HG03103 (cell line): Measurements from ENCODE around the gene ITIH4.
"Not testable (repeated sequence)": the region's sequence is repeated elsewhere in the genome, so short reads cannot be mapped to it uniquely, and the experiment has no call there.

ENCODE experiments used
- ATAC-seq: cut with Tn5 transposase; IDR thresholded peaks from one replicate; pipeline ENCODE4 v1.9.1; 2021; ENCODE audit warnings: low read depth; ENCODE audit not compliant: unreplicated experiment

Gene ITIH4

DNA sequence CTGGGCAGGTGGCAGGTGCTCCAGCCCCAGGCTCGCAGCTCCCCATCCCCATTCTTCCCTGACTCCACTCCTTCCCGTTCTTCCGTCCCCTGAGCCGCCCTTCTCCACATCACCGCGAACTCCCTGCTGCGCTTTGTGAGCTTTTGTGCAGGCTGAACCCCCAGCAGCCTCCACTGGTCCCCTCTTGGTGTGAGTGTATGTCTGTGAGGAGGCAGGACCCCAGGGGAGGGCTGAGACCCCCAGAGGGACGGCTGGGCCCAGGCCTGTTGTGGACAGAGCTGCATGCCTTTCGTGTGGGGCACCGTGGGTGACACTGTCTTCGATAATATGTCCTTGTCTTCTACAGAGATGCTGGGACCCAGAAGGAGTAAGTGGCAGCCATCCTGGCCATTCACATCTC, 43.2 kb downstream of the ITIH4 start:
- ATAC-seq = no peak

DNA sequence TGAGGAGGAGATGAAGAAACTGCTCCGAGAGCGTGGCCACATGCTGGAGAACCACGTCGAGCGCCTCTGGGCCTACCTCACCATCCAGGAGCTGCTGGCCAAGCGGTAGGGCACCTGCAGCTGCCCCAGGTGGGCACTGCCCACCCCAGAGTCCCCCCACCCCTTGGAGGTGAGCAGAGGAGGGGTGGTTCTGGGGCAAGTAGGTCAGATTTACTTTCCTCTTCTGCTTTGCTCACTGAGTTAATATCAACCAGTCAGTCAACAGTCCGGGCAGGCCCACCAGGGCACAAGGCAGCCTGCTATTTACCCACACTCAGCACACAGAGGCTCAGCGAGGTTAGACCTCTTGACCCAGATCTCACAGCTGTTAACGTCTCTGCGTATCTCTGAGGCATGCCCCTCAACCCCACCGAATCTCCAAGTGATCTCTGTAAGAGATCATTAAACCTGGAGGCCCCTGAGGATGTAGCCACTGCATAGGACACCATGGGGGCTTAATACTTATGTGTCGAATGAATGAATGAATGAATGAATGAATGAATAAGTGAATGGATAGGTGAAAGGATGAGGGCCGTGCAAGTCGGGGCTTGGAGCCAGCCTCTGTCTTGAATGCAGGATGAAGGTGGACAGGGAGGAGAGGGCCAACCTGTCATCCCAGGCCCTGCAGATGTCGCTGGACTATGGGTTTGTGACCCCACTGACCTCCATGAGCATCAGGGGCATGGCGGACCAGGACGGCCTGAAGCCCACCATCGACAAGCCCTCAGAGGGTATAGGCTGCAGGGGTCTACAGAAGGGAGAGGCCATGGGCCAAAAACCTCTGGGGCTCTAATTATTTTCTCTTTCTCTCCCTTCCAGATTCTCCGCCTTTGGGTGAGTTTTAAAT, 43.9 kb downstream of the ITIH4 start:
- ATAC-seq = no peak

DNA sequence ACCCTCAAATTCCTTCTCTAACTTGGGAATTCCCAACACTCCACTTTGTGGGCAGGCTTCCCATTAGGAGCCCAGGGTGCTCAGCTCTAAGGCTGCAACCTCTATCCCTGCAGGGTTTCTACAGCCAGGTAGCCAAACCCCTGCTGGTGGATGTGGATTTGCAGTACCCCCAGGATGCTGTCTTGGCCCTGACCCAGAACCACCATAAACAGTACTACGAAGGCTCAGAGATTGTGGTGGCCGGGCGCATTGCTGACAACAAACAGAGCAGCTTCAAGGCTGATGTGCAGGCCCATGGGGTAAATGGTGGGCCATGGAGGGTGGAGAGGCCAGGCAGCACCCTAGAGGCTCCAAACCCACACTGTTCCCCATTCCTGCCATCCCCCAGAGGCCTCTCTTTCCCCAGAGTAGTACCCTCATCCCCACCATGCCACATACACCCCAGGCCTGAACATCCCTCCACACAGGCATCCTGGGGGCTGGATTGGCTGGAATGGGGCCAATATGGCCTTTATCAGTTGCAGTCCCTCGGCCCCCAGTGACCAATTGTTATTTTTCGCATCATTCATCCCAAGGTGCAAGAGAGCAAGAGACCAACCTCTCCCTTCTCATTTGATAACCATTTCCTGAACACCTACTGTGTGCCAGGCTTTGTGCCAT, 45.4 kb downstream of the ITIH4 start:
- ATAC-seq = no peak

DNA sequence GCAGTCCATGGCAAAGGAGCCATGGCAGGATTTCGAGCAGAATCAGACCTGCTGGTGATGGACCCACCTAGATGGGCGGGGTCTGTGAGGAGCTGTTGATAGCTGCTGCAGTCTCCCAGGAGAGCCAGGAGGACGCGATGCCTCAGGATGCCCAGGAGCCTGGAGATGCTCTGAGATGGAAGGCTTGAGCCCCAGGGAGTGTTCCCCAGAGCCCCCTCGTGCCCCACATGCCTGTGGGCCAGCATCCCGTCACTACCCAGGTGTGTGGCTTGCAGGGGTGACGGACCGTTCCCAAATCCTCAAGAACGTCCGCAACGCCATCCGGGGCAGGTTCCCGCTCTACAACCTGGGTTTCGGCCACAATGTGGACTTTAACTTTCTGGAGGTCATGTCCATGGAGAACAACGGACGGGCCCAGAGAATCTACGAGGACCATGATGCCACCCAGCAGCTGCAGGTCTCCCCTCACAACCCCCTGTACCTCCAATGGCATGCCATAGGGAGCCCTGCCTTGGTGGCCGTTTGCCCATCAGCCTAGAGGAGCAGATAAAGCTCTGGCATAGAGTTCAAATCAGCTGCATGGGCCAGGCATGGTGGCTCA, 46.4 kb downstream of the ITIH4 start:
- ATAC-seq = no peak

DNA sequence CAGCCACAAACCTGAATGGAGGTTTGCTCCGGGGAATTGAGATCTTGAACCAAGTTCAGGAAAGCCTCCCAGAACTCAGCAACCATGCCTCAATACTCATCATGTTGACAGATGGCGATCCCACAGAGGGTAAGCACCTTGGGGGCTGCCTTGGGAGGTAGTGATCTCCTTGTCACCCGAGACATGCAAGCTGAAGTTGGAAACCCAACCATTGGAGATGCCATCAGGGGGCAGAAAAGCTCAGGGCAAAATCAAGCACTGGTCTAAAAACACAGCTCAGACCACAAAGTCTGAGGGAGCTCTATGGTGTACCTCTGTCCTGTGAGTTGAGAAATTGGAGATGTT, 47.3 kb downstream of the ITIH4 start:
- ATAC-seq = no peak

DNA sequence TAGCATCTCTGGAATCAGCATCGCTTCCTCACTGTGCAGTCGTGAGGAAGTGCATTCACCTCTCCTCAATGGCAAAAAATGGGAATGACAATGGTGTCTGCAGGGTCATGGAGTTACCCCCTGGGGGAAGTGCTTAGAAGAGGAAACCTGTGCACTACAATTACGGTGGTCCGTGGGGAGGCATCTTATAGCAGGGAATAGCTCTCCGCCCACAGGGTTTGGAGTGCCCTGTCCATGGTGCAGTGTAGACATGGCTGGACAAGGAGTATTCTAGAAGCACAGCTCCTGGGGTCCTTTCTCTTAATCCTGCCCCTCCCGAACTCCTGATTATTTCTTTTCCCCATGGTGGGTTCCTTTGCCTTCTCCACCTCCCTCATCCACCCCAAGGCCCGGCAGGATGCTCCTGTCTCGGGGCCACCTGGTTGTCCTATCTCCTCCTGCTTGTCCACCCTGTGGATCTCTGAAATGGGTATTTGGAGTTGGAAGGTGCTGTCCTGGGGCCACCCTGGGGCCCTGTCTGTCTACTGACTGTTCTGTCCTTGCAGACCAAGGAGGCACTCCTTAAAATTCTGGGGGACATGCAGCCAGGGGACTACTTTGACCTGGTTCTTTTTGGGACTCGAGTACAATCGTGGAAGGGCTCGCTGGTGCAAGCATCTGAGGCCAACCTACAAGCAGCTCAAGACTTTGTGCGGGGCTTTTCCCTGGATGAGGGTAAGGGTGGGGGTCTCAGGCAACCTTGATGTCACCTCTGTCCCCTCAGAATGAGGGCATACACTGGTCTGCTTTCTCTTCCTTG, 47.9 kb downstream of the ITIH4 start:
- no peak for ATAC-seq

DNA sequence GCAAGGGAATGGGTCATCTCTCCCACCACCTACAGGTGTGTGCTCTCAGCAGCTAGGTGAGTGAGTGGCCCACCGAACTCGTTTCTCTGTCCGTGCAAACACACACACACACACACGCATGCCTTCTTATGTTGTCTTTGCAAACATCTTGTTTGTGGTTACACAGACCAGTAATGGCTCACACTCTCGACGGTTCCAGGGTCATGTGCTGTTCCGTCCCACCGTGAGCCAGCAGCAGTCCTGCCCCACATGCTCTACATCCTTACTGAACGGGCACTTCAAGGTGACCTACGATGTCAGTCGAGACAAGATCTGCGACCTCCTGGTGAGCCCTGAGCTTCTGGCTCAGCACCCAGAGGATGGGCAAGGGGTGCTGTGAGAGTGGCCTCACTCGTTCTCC, 48.7 kb downstream of the ITIH4 start:
- ATAC-seq = no peak

DNA sequence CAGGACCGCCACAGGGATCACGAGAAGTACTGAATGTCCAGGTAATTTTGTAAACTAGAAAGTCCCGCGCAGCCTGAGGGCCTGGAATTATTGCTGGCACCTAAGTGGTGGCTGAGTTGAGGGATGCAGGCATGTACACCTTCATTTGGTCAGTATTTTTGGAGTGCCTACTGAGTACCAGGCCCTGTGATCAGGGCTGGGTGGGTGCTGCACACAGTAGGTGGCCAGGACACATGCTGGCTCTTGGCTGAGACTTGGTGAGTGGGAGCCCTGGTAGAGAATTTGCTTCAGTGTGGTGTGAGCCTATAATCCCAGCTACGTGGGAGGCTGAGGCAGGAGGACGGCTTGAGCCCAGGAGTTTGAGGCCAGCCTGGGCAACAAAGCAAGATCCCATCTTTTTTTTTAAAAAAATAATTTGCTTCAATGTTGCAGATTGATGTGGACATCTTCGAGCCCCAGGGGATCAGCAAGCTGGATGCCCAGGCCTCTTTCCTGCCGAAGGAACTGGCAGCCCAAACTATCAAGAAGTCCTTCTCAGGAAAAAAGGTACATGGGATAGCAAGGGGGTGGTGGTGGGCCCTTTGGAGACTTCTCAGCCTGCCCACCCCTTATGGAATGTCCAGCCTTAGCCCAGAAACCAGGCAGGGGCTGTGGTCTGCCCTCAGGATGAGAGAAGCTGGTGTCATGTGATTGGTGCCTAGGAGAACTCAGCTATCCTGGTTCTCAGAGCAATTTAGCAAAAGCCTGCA, 50.5 kb downstream of the ITIH4 start:
- ATAC-seq = no peak

DNA sequence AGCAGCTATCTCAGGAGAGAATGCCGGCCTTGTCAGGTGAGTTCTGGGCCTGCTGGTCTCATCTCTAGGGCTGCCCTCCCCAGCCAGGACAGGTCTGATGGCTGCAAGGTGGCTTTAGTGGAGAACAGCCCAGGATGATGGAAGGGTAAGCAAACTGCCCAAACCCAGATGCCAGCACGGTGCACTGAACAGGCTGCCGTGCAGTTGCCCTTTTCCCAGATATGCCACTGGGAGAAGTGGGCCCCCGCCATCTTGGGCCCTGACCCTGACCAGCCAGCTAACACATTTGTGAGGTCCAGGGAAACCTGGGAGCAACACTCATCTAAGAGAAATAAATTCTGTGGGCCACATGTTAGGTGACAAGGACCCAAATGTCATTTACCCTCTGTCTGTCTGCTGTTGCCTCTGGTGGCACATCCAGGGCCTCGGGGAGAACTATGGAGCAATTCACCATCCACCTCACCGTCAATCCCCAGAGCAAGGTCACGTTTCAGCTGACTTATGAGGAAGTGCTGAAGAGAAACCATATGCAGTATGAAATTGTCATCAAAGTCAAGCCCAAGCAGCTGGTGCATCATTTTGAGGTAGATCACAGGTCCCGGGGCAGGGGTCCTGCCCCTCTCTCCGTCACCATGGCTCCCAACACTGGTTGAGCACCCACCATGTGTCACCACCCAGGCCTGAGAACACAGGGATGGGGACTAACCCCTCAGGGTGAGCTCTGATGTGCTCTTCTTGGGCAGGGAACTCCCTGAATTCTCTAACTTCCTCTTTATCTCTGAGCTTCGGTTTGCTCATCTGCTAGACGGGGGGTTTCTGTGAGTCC, 51.2 kb downstream of the ITIH4 start:
- no peak for ATAC-seq

DNA sequence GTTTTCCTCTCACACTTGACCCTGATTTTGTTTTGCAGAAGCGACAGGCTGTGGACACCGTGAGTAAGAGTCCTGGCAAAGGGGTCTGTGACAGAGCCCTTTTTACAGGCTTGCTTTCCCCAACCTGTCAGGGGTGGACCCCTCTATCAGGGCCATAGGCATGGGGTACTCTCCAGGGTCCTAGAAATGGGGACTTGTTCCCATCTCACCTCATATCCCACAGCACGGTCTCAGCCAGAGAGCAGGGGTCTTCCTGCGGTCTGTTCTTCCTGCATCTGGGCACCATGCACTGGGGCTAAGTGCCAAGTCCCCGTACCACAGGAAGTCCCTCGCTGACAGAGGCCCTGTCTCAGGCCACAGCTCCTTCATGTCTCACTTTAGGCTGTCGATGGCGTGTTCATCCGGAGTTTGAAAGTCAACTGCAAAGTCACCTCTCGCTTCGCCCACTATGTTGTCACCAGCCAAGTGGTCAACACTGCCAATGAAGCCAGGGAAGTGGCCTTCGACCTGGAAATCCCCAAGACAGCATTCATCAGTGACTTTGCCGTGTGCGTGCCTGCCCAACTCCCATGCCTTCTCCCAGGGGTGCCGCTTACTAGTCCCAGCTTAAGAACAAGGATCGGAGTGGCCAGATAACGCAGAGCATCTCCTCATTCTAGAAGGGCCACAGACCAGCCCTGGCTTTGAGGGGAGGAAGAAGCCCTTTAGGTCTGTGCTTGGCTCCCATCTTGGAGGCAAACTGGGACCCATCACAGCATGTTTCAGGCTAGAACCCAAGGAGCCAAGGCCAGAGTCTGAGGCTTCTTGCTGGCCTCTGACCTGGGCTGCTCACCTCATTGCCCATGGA, 52.3 kb downstream of the ITIH4 start:
- no peak for ATAC-seq

DNA sequence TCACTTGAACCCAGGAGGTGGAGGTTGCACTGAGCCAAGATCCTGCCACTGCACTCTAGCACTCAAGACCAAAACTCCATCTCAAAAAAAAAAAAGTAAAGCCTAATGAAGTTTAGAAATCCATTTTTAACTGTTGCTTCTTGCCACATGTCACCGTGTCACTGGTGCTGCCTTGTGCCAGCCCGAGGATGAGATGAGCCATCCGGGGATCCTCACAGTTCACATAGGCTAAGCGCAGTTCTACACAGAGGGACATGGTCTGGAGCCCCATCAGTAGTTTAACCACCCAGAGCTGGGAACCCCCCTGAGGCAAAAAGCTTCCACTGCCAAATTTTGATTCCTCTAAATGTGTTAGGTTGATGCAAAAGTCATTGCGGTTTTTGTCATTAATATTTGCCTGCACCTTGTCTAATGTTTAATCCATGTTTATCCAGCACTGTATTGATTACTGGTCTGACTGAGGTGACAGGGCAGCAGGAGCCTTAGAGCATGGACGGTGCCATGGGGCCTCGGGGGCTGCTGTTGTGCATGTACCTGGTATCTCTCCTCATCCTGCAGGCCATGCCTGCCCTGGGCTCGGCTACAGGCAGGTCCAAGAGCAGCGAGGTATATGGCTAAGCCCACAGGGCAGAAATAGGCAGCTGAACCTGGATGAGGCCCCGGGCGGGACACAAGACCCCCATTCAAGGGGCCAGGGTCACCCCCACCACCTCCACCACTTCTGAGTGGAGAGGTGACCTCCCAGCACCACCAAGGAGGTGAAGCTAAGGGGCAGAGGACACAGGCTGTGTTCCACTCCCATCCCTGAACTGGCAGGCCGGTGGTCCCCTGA, 53.1 kb downstream of the ITIH4 start, which contains the start of gene ITIH1:
TSS of gene ITIH1 (plus strand) at position 473 of the 832 bp plus-strand sequence. CDS start at position 490, 17 bp downstream.
- ATAC-seq = no peak

DNA sequence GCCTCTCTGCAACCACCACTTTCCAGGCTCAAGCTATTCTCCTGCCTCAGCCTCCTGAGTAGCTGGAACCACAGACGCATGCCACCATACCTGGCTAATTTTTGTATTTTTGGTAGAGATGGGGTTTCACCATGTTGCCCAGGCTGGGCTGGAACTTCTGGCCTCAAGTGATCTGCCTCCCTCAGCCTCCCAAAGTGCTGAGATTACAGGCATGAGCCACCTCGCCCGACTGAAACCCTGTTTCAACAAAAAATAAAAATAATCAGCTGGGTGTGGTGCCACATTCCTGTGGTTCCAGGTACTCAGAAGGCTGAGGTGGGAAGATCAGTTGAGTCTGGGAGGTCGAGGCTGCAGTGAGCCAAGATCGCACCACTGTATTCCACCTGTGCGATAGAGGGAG, 54.0 kb downstream of the ITIH4 start:
- ATAC-seq = not testable (repeated sequence)

DNA sequence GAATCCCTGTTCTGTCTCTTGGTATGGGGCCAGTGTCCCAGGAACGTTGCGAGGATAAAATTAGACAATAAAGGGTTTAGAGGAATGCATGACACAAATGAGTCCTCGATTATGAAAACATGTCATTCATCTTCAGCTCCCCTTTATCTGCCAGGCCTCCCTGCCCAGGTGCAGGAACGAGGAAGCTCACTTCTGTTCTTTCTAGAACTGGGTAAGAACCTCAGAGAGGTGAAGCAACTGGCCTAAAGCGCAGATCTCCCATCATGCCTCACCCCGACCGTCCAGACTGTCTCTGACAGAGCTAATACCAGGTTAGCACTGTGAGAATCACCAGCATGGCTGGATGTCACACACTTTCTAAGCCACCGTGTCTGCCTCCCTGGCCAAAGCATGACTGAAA, 54.6 kb downstream of the ITIH4 start:
- ATAC-seq = no peak

DNA sequence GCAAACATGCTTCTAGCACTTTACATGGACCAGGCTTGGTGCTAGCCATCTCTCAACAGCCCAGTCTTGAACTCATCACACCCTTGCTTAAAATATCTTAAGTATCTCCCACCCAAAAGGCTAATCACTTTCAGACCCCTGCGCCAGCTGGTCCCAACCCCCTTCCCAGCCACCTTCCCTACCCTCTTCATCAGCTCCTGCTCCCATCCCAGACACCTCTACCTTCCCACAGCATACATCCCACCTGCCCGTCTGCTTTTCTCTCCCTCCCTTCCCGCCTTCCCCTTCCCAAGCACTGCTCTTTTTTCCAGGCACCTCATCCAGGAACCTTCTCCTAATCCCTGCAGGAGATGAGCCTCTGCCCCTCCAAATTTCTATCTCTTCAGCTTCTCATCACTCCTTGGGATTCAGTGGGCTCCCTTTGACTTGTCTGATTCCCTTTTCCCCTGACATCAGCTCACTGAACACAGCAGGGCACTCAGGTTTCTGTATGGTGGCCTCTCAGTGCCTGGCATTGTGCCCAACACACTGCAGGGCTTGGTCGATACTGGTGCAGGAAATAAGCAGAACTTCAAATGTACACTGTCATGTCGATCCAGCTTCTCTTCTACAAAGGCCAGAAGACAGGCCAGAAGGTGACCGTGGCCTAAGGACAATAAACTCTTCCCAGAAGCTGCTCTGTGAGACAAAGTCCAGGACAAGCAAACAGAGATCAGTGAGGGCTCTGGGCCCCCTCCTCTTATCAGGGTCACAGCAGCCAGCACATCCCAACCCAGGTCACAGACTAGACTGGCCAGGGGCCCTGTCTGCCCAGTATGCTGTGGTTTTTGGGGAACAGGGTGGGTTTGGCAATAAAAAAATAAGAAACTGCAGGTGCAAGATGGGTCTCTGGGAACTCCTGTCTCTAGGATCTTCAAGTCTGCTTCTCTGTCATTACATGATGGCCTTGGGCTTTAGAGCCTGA, 55.3 kb downstream of the ITIH4 start:
- no peak for ATAC-seq

DNA sequence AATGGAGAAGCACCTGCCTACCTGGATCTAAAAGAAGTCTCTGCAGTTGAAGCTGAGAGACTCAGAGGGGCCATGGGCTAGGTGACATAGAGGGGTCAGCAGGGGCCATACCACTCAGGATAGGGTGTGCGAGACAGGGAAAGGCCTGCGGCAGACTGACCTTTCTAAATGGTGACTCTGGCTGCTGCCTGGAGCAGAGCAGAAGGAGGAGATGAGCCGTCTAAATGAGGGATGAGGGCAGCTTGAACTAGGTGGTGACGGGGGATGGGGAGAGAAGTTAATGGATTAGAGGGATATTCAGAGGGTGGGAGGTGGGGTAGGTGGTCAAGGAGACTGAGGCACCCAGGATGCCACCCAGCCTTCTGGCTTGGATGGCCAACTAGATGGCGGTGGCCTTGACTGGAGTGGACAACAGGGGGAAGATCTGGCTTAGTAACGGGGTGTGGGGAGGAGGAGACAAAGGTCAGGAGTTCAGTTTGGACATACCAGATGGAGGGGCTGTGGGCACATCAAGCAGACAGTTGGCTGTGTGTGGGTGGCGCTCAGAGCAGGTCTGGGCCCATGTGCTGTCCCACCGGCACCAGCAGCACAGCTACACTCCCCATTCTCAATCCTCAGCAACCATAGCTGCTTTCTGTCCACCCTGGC, 56.3 kb downstream of the ITIH4 start:
- no peak for ATAC-seq
